IMR-90 (cell line): ENCODE measurements around the gene GLI1. TPM values are rescaled to one million over a fixed set of nuclear protein-coding genes. Genes with fewer than 3 reads are reported as not detected.

Experiments
- ATAC-seq: fragments of 200-7000 bp; cut with Tn5 transposase; 2 replicates; pipeline ENCODE4 v1.9.1; 2020; ENCODE audit warnings: low read depth, mild to moderate bottlenecking, moderate library complexity
- BruUV-seq: library from RNA; stranded (reverse); fragments of 400-500 nt; replicated peaks from 2 replicates; lab custom pipeline; 2021; lab: Mats Ljungman, UMichigan
- CTCF ChIA-PET: fragments of 300-600 bp; formaldehyde crosslinking; extraction: SDS; loops from one replicate; lab custom pipeline; 2021; ENCODE audit warnings: antibody characterized with exemption; lab: Yijun Ruan, JAX
- POLR2A ChIA-PET: fragments of 300-600 bp; sonication (Branson Sonifier 250); formaldehyde crosslinking; loops from one replicate; lab custom pipeline; 2022; ENCODE audit warnings: antibody characterized with exemption; ENCODE audit not compliant: unreplicated experiment; lab: Charles Lee
- DNase-seq: peaks from one replicate; pipeline ENCODE4 v3.0.0; 2013
- H2AFZ ChIP-seq: replicated peaks from 2 replicates; pipeline ENCODE3; 2013; ENCODE audit warnings: low read length, mild to moderate bottlenecking; ENCODE audit not compliant: poor library complexity
- H2AK5ac ChIP-seq: 2 replicates; pipeline ENCODE4 v1.6.1; 2013; ENCODE audit warnings: low read depth, low read length, inconsistent platforms
- H2AK9ac ChIP-seq: replicated peaks from 2 replicates; pipeline ENCODE3; 2013; ENCODE audit warnings: mild to moderate bottlenecking, low read depth, low read length, moderate library complexity; ENCODE audit not compliant: poor library complexity
- H2BK120ac ChIP-seq: 2 replicates; pipeline ENCODE4 v1.6.1; 2013; ENCODE audit warnings: low read depth, low read length, inconsistent platforms
- H2BK15ac ChIP-seq: 3 replicates; pipeline ENCODE4 v1.6.1; 2013; ENCODE audit warnings: low read depth, low read length, inconsistent platforms
- H2BK20ac ChIP-seq: 2 replicates; pipeline ENCODE4 v1.6.1; 2013; ENCODE audit warnings: low read depth, mild to moderate bottlenecking, inconsistent platforms, low read length, moderate library complexity
- H2BK5ac ChIP-seq: 2 replicates; pipeline ENCODE4 v1.6.1; 2013; ENCODE audit warnings: mild to moderate bottlenecking, low read depth, low read length, inconsistent platforms; ENCODE audit not compliant: poor library complexity, severe bottlenecking
- H3K14ac ChIP-seq: replicated peaks from 2 replicates; pipeline ENCODE4 v1.6.1; 2013; ENCODE audit warnings: low read depth, low read length, inconsistent platforms
- H3K18ac ChIP-seq: 2 replicates; pipeline ENCODE4 v1.6.1; 2013; ENCODE audit warnings: low read depth, low read length, control low read depth
- H3K23ac ChIP-seq: 2 replicates; pipeline ENCODE4 v1.6.1; 2013; ENCODE audit warnings: low read depth, low read length, inconsistent platforms
- H3K27ac ChIP-seq: 2 replicates; pipeline ENCODE4 v1.5.1; 2013; ENCODE audit warnings: mild to moderate bottlenecking, control low read depth, low read length; ENCODE audit not compliant: insufficient read depth
- H3K27me3 ChIP-seq: 2 replicates; pipeline ENCODE4 v1.6.1; 2013; ENCODE audit warnings: low read length; ENCODE audit not compliant: control insufficient read depth, insufficient read depth
- H3K36me3 ChIP-seq: 2 replicates; pipeline ENCODE4 v1.6.1; 2013; ENCODE audit warnings: low read length, mixed read lengths; ENCODE audit not compliant: control insufficient read depth, insufficient read depth
- H3K4ac ChIP-seq: 2 replicates; pipeline ENCODE4 v1.6.1; 2013; ENCODE audit warnings: low read depth, low read length, inconsistent platforms
- H3K4me1 ChIP-seq: 2 replicates; pipeline ENCODE4 v1.6.1; 2013; ENCODE audit warnings: low read length, mixed read lengths; ENCODE audit not compliant: control insufficient read depth, insufficient read depth
- H3K4me2 ChIP-seq: 2 replicates; pipeline ENCODE4 v1.6.1; 2013; ENCODE audit warnings: low read depth, mild to moderate bottlenecking, control low read depth, low read length, moderate library complexity
- H3K4me3 ChIP-seq: 2 replicates; pipeline ENCODE4 v1.5.1; 2013; ENCODE audit warnings: low read depth, mild to moderate bottlenecking, control low read depth, low read length, moderate library complexity; ENCODE audit not compliant: insufficient read depth
- H3K56ac ChIP-seq: 2 replicates; pipeline ENCODE4 v1.6.1; 2013; ENCODE audit warnings: low read length, inconsistent platforms; ENCODE audit not compliant: insufficient read depth; ENCODE audit errors: extremely low read depth
- H3K79me1 ChIP-seq, 2 experiments: 2 replicates each; pipeline ENCODE4 v1.6.1; 2013; ENCODE audit warnings: low read length in 2 of 2, inconsistent platforms in 1 of 2, low read depth in 1 of 2
- H3K9ac ChIP-seq: 2 replicates; pipeline ENCODE4 v1.6.1; 2013; ENCODE audit warnings: low read depth, low read length, control low read depth
- H3K9me1 ChIP-seq: 2 replicates; pipeline ENCODE4 v1.6.1; 2013; ENCODE audit warnings: low read length, inconsistent platforms; ENCODE audit not compliant: insufficient read depth
- H3K9me3 ChIP-seq: 2 replicates; pipeline ENCODE4 v1.6.1; 2013; ENCODE audit warnings: low read length; ENCODE audit not compliant: control insufficient read depth, insufficient read depth
- H4K20me1 ChIP-seq: 2 replicates; pipeline ENCODE4 v1.6.1; 2013; ENCODE audit warnings: low read length, inconsistent platforms; ENCODE audit not compliant: insufficient read depth
- H4K5ac ChIP-seq: 2 replicates; pipeline ENCODE4 v1.6.1; 2013; ENCODE audit warnings: mild to moderate bottlenecking, low read depth, low read length, control low read depth
- H4K8ac ChIP-seq, 2 experiments: 2 replicates each; pipeline ENCODE4 v1.6.1; 2013; ENCODE audit warnings: low read depth in 2 of 2, low read length in 2 of 2, control low read depth in 1 of 2, inconsistent platforms in 1 of 2
- H4K91ac ChIP-seq: 2 replicates; pipeline ENCODE4 v1.6.1; 2013; ENCODE audit warnings: low read depth, low read length, inconsistent platforms; ENCODE audit not compliant: insufficient read depth
- BHLHE40 ChIP-seq: fragments of 150-350 bp; IDR thresholded peaks from 2 replicates; pipeline ENCODE4 v1.6.1; 2016; ENCODE audit warnings: mild to moderate bottlenecking, low read depth, low read length
- CEBPB ChIP-seq: IDR thresholded peaks from 2 replicates; pipeline ENCODE4 v1.6.1; 2012; ENCODE audit warnings: low read depth, low read length, improper control_type of control experiment
- CHD1 ChIP-seq: IDR thresholded peaks from 2 replicates; pipeline ENCODE4 v1.6.1; 2012; ENCODE audit warnings: low read depth, low read length, improper control_type of control experiment
- FOS ChIP-seq: fragments of 150-350 bp; IDR thresholded peaks from 2 replicates; pipeline ENCODE4 v1.6.1; 2016; ENCODE audit warnings: low read depth, low read length
- MAFK ChIP-seq: IDR thresholded peaks from 2 replicates; pipeline ENCODE4 v1.6.1; 2012; ENCODE audit warnings: low read depth, low read length, improper control_type of control experiment
- MAZ ChIP-seq: IDR thresholded peaks from 2 replicates; pipeline ENCODE4 v1.6.1; 2012; ENCODE audit warnings: low read depth, mild to moderate bottlenecking, low read length, improper control_type of control experiment, moderate library complexity, borderline replicate concordance
- MXI1 ChIP-seq: IDR thresholded peaks from 2 replicates; pipeline ENCODE4 v1.6.1; 2012; ENCODE audit warnings: low read depth, mild to moderate bottlenecking, low read length, moderate library complexity, borderline replicate concordance
- NFE2L2 ChIP-seq: fragments of 150-350 bp; IDR thresholded peaks from 2 replicates; pipeline ENCODE4 v1.6.1; 2016; ENCODE audit warnings: low read depth, mild to moderate bottlenecking, low read length
- POLR2A ChIP-seq: IDR thresholded peaks from 2 replicates; pipeline ENCODE4 v1.6.1; 2012; ENCODE audit warnings: mild to moderate bottlenecking, low read depth, low read length
- RCOR1 ChIP-seq: IDR thresholded peaks from 2 replicates; pipeline ENCODE4 v1.6.1; 2012; ENCODE audit warnings: mild to moderate bottlenecking, low read length, improper control_type of control experiment; ENCODE audit not compliant: insufficient replicate concordance
- RFX5 ChIP-seq: IDR thresholded peaks from 2 replicates; pipeline ENCODE4 v1.8.0; 2012; ENCODE audit warnings: low read depth, mild to moderate bottlenecking, low read length, moderate library complexity
- SMC3 ChIP-seq: fragments of 150-350 bp; IDR thresholded peaks from 2 replicates; pipeline ENCODE4 v1.6.1; 2016; ENCODE audit warnings: low read depth, mild to moderate bottlenecking, antibody characterized with exemption, low read length, moderate library complexity
- WGBS, 2 experiments: methylation state at CpG; one replicate each; pipeline versions ENCODE4 v1.1.5 to v1.1.7; 2013; ENCODE audit warnings: missing lambda C conversion rate in 2 of 2; ENCODE audit not compliant: insufficient read length in 1 of 2; ENCODE audit errors: extremely low coverage in 2 of 2; 5-methylcytosine and 5-hydroxymethylcytosine counted together
- dilution Hi-C: fragments of 300-500 bp; cut with HindIII; formaldehyde crosslinking; loops from one replicate; pipeline ENCODE4 v1.14.3; 2018; ENCODE audit warnings: low sequenced_read_pairs; ENCODE audit not compliant: unreplicated experiment
- in situ Hi-C: fragments of 300-500 bp; cut with MboI; formaldehyde crosslinking; loops from 3 replicates; pipeline ENCODE4 v1.14.3; 2019; ENCODE audit warnings: low sequenced_read_pairs, inconsistent platforms, mixed read lengths
- intact Hi-C: fragments of 100-400 bp; cut with micrococcal nuclease; formaldehyde crosslinking; loops from 2 replicates; pipeline ENCODE4 v1.10.0; 2022
- polyA plus RNA-seq, 3 experiments: library from polyadenylated mRNA; depleted of rRNA; stranded (reverse); fragments of >200 nt; gene quantifications; 2 replicates each; pipeline ENCODE4 v1.2.3, GENCODE V29; 2012; ENCODE audit warnings: low replicate concordance in 1 of 3
- total RNA-seq: library from RNA; depleted of rRNA; stranded (reverse); fragments of >200 nt; gene quantifications from 2 replicates; pipeline ENCODE4 v1.2.3, GENCODE V29; 2012
- TF ChIP-seq, protein P1 (sequence below): conservative IDR thresholded peaks from 2 replicates; pipeline ENCODE4 v1.5.1; 2012; ENCODE audit warnings: mild to moderate bottlenecking, low read depth, low read length, improper control_type of control experiment
- TF ChIP-seq, protein P2 (sequence below): fragments of 150-350 bp; IDR thresholded peaks from 2 replicates; pipeline ENCODE4 v1.6.1; 2016; ENCODE audit warnings: low read depth, mild to moderate bottlenecking, low read length, moderate library complexity, borderline replicate concordance
- TF ChIP-seq, protein P3 (sequence below): fragments of 150-350 bp; IDR thresholded peaks from 2 replicates; pipeline ENCODE4 v1.6.1; 2017; ENCODE audit warnings: mild to moderate bottlenecking, antibody characterized with exemption, low read length, low read depth

Gene GLI1
- total and polyA plus RNA-seq, 2 of the 4 experiments (the other 2 are of a cell fraction): 1.3 to 3.8 TPM

DNA sequence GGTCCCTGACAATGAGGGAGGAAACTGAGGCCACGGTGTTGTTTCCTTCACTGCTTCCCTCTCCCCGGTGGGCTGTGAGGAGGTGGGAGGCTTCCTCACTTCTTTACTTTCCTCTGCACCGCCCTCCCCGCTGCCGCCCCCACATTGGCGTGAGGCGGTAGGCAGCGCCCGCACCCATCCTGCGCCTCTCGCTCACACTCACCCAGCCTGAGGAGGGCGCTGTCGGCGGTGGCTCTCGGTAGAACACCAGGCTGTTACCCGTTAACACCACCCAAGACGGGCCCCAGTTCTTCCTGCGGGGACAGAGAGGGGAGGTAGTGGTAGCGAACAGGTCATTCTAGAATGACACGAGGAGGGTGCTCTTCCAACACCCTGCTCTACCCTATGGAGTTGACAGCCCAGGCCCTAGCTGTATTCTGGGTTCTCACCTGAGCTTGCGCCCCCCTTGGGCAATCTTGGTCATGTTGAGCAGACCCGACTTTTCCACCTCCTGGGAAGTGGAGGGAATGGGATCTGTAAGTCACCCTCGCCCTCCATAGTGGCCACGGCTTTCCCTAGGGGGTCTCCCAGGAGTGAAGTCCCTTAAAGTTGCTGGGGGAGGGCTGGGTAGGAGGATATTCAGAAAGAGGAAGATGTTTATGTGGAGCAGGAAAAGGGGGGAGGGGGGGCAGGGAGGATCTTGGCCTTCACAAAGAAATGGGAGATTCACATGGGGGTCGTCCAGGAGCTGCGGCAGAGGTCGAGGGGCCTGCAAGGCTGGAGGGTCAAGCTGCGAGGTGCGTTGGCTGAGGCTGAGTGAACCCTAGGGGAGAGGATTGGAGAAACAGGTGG, 16.8 kb downstream of the GLI1 start:
- H2AK9ac ChIP-seq: peak overlapping the region; percentile 73
- no peak overlapping the region for H2BK5ac ChIP-seq
- H4K91ac ChIP-seq: no peak overlapping the region
- no peak overlapping the region for H4K5ac ChIP-seq
- in situ Hi-C loops: no loop called here
- H3K9me1 ChIP-seq: no peaks in the 10 kb centered on the region
- H3K36me3 ChIP-seq: no peaks in the 10 kb centered on the region
- H3K18ac ChIP-seq: no peak overlapping the region
- no TSS peak for BruUV-seq
- peak overlapping the region; percentile 77 for H2AFZ ChIP-seq
- H3K23ac ChIP-seq: no peak overlapping the region
- H3K27ac ChIP-seq: no peak overlapping the region
- no peak overlapping the region for H2BK15ac ChIP-seq
- no peak overlapping the region for H4K8ac ChIP-seq
- peak overlapping the region; percentile 39; the same call in 1 of the 2 replicates for H3K4me2 ChIP-seq
- POLR2A ChIA-PET: no interaction called here
- no peak overlapping the region for H2AK5ac ChIP-seq
- ATAC-seq: peak; percentile 8; the same call in 1 of the 2 replicates
- H4K20me1 ChIP-seq: no peaks in the 10 kb centered on the region
- no peak overlapping the region for H3K56ac ChIP-seq
- no peak overlapping the region for H3K14ac ChIP-seq
- H3K27me3 ChIP-seq: peaks cover 59% of the 10 kb centered on the region
- no peak overlapping the region for H3K9ac ChIP-seq
- no peaks in the 10 kb centered on the region for H3K79me1 ChIP-seq
- no peak overlapping the region for H3K4ac ChIP-seq
- intact Hi-C loops: no loop called here
- H3K4me1 ChIP-seq: 0 out of 2 replicates have a peak, but pooled peaks cover 3% of the 10 kb centered on the region
- no peaks in the 10 kb centered on the region; the same call in 1 of the 2 replicates for H3K9me3 ChIP-seq
- 51% methylated on average over 6 of the region's 29 CpGs; no CpG with 5 or more reads in 1 of the 2 experiments for WGBS, 2 experiments
- H2BK120ac ChIP-seq: no peak overlapping the region
- dilution Hi-C loops: no loop called here
- CTCF ChIA-PET: no interaction called here
- no peak for DNase-seq
- H3K4me3 ChIP-seq: no peak overlapping the region
- H2BK20ac ChIP-seq: no peak overlapping the region
- TF ChIP-seq, protein P1, sequence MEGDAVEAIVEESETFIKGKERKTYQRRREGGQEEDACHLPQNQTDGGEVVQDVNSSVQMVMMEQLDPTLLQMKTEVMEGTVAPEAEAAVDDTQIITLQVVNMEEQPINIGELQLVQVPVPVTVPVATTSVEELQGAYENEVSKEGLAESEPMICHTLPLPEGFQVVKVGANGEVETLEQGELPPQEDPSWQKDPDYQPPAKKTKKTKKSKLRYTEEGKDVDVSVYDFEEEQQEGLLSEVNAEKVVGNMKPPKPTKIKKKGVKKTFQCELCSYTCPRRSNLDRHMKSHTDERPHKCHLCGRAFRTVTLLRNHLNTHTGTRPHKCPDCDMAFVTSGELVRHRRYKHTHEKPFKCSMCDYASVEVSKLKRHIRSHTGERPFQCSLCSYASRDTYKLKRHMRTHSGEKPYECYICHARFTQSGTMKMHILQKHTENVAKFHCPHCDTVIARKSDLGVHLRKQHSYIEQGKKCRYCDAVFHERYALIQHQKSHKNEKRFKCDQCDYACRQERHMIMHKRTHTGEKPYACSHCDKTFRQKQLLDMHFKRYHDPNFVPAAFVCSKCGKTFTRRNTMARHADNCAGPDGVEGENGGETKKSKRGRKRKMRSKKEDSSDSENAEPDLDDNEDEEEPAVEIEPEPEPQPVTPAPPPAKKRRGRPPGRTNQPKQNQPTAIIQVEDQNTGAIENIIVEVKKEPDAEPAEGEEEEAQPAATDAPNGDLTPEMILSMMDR: no peak; the same call in 1 of the 2 replicates
- TF ChIP-seq CHD1 (no peak), RCOR1 (no peak), MAFK (no peak), FOS (no peak), RFX5 (no peak), BHLHE40 (no peak), CEBPB (no peak), MAZ (no peak), SMC3 (no peak), NFE2L2 (no peak), MXI1 (no peak), POLR2A (no peak)
- TF ChIP-seq, protein P2, sequence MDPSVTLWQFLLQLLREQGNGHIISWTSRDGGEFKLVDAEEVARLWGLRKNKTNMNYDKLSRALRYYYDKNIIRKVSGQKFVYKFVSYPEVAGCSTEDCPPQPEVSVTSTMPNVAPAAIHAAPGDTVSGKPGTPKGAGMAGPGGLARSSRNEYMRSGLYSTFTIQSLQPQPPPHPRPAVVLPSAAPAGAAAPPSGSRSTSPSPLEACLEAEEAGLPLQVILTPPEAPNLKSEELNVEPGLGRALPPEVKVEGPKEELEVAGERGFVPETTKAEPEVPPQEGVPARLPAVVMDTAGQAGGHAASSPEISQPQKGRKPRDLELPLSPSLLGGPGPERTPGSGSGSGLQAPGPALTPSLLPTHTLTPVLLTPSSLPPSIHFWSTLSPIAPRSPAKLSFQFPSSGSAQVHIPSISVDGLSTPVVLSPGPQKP: no peak
- TF ChIP-seq, protein P3, sequence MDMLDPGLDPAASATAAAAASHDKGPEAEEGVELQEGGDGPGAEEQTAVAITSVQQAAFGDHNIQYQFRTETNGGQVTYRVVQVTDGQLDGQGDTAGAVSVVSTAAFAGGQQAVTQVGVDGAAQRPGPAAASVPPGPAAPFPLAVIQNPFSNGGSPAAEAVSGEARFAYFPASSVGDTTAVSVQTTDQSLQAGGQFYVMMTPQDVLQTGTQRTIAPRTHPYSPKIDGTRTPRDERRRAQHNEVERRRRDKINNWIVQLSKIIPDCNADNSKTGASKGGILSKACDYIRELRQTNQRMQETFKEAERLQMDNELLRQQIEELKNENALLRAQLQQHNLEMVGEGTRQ: no peak
